IMR-90 (cell line): ENCODE results near the gene DICER1. TPM values are rescaled to one million over a fixed set of nuclear protein-coding genes. Genes with fewer than 3 reads are reported as not detected.

Experiments used
- ATAC-seq: fragments of 200-7000 bp; cut with Tn5 transposase; 2 replicates; pipeline ENCODE4 v1.9.1; 2020; ENCODE audit warnings: low read depth, mild to moderate bottlenecking, moderate library complexity
- BruUV-seq: library from RNA; stranded (reverse); fragments of 400-500 nt; replicated peaks from 2 replicates; lab custom pipeline; 2021; lab: Mats Ljungman, UMichigan
- CTCF ChIA-PET: fragments of 300-600 bp; formaldehyde crosslinking; extraction: SDS; loops from one replicate; lab custom pipeline; 2021; ENCODE audit warnings: antibody characterized with exemption; lab: Yijun Ruan, JAX
- POLR2A ChIA-PET: fragments of 300-600 bp; sonication (Branson Sonifier 250); formaldehyde crosslinking; loops from one replicate; lab custom pipeline; 2022; ENCODE audit warnings: antibody characterized with exemption; ENCODE audit not compliant: unreplicated experiment; lab: Charles Lee
- DNase-seq: peaks from one replicate; pipeline ENCODE4 v3.0.0; 2013
- H2AFZ ChIP-seq: replicated peaks from 2 replicates; pipeline ENCODE3; 2013; ENCODE audit warnings: low read length, mild to moderate bottlenecking; ENCODE audit not compliant: poor library complexity
- H2AK5ac ChIP-seq: 2 replicates; pipeline ENCODE4 v1.6.1; 2013; ENCODE audit warnings: low read depth, low read length, inconsistent platforms
- H2AK9ac ChIP-seq: replicated peaks from 2 replicates; pipeline ENCODE3; 2013; ENCODE audit warnings: mild to moderate bottlenecking, low read depth, low read length, moderate library complexity; ENCODE audit not compliant: poor library complexity
- H2BK120ac ChIP-seq: 2 replicates; pipeline ENCODE4 v1.6.1; 2013; ENCODE audit warnings: low read depth, low read length, inconsistent platforms
- H2BK15ac ChIP-seq: 3 replicates; pipeline ENCODE4 v1.6.1; 2013; ENCODE audit warnings: low read depth, low read length, inconsistent platforms
- H2BK20ac ChIP-seq: 2 replicates; pipeline ENCODE4 v1.6.1; 2013; ENCODE audit warnings: low read depth, mild to moderate bottlenecking, inconsistent platforms, low read length, moderate library complexity
- H2BK5ac ChIP-seq: 2 replicates; pipeline ENCODE4 v1.6.1; 2013; ENCODE audit warnings: mild to moderate bottlenecking, low read depth, low read length, inconsistent platforms; ENCODE audit not compliant: poor library complexity, severe bottlenecking
- H3K14ac ChIP-seq: replicated peaks from 2 replicates; pipeline ENCODE4 v1.6.1; 2013; ENCODE audit warnings: low read depth, low read length, inconsistent platforms
- H3K18ac ChIP-seq: 2 replicates; pipeline ENCODE4 v1.6.1; 2013; ENCODE audit warnings: low read depth, low read length, control low read depth
- H3K23ac ChIP-seq: 2 replicates; pipeline ENCODE4 v1.6.1; 2013; ENCODE audit warnings: low read depth, low read length, inconsistent platforms
- H3K27ac ChIP-seq: 2 replicates; pipeline ENCODE4 v1.5.1; 2013; ENCODE audit warnings: mild to moderate bottlenecking, control low read depth, low read length; ENCODE audit not compliant: insufficient read depth
- H3K27me3 ChIP-seq: 2 replicates; pipeline ENCODE4 v1.6.1; 2013; ENCODE audit warnings: low read length; ENCODE audit not compliant: control insufficient read depth, insufficient read depth
- H3K36me3 ChIP-seq: 2 replicates; pipeline ENCODE4 v1.6.1; 2013; ENCODE audit warnings: low read length, mixed read lengths; ENCODE audit not compliant: control insufficient read depth, insufficient read depth
- H3K4ac ChIP-seq: 2 replicates; pipeline ENCODE4 v1.6.1; 2013; ENCODE audit warnings: low read depth, low read length, inconsistent platforms
- H3K4me1 ChIP-seq: 2 replicates; pipeline ENCODE4 v1.6.1; 2013; ENCODE audit warnings: low read length, mixed read lengths; ENCODE audit not compliant: control insufficient read depth, insufficient read depth
- H3K4me2 ChIP-seq: 2 replicates; pipeline ENCODE4 v1.6.1; 2013; ENCODE audit warnings: low read depth, mild to moderate bottlenecking, control low read depth, low read length, moderate library complexity
- H3K4me3 ChIP-seq: 2 replicates; pipeline ENCODE4 v1.5.1; 2013; ENCODE audit warnings: low read depth, mild to moderate bottlenecking, control low read depth, low read length, moderate library complexity; ENCODE audit not compliant: insufficient read depth
- H3K56ac ChIP-seq: 2 replicates; pipeline ENCODE4 v1.6.1; 2013; ENCODE audit warnings: low read length, inconsistent platforms; ENCODE audit not compliant: insufficient read depth; ENCODE audit errors: extremely low read depth
- H3K79me1 ChIP-seq, 2 experiments: 2 replicates each; pipeline ENCODE4 v1.6.1; 2013; ENCODE audit warnings: low read length in 2 of 2, inconsistent platforms in 1 of 2, low read depth in 1 of 2
- H3K9ac ChIP-seq: 2 replicates; pipeline ENCODE4 v1.6.1; 2013; ENCODE audit warnings: low read depth, low read length, control low read depth
- H3K9me1 ChIP-seq: 2 replicates; pipeline ENCODE4 v1.6.1; 2013; ENCODE audit warnings: low read length, inconsistent platforms; ENCODE audit not compliant: insufficient read depth
- H3K9me3 ChIP-seq: 2 replicates; pipeline ENCODE4 v1.6.1; 2013; ENCODE audit warnings: low read length; ENCODE audit not compliant: control insufficient read depth, insufficient read depth
- H4K20me1 ChIP-seq: 2 replicates; pipeline ENCODE4 v1.6.1; 2013; ENCODE audit warnings: low read length, inconsistent platforms; ENCODE audit not compliant: insufficient read depth
- H4K5ac ChIP-seq: 2 replicates; pipeline ENCODE4 v1.6.1; 2013; ENCODE audit warnings: mild to moderate bottlenecking, low read depth, low read length, control low read depth
- H4K8ac ChIP-seq, 2 experiments: 2 replicates each; pipeline ENCODE4 v1.6.1; 2013; ENCODE audit warnings: low read depth in 2 of 2, low read length in 2 of 2, control low read depth in 1 of 2, inconsistent platforms in 1 of 2
- H4K91ac ChIP-seq: 2 replicates; pipeline ENCODE4 v1.6.1; 2013; ENCODE audit warnings: low read depth, low read length, inconsistent platforms; ENCODE audit not compliant: insufficient read depth
- BHLHE40 ChIP-seq: fragments of 150-350 bp; IDR thresholded peaks from 2 replicates; pipeline ENCODE4 v1.6.1; 2016; ENCODE audit warnings: mild to moderate bottlenecking, low read depth, low read length
- ELK1 ChIP-seq: fragments of 150-350 bp; IDR thresholded peaks from 2 replicates; pipeline ENCODE4 v1.6.1; 2016; ENCODE audit warnings: low read depth, mild to moderate bottlenecking, low read length, moderate library complexity, borderline replicate concordance
- FOS ChIP-seq: fragments of 150-350 bp; IDR thresholded peaks from 2 replicates; pipeline ENCODE4 v1.6.1; 2016; ENCODE audit warnings: low read depth, low read length
- MAFK ChIP-seq: IDR thresholded peaks from 2 replicates; pipeline ENCODE4 v1.6.1; 2012; ENCODE audit warnings: low read depth, low read length, improper control_type of control experiment
- MAZ ChIP-seq: IDR thresholded peaks from 2 replicates; pipeline ENCODE4 v1.6.1; 2012; ENCODE audit warnings: low read depth, mild to moderate bottlenecking, low read length, improper control_type of control experiment, moderate library complexity, borderline replicate concordance
- MXI1 ChIP-seq: IDR thresholded peaks from 2 replicates; pipeline ENCODE4 v1.6.1; 2012; ENCODE audit warnings: low read depth, mild to moderate bottlenecking, low read length, moderate library complexity, borderline replicate concordance
- POLR2A ChIP-seq: IDR thresholded peaks from 2 replicates; pipeline ENCODE4 v1.6.1; 2012; ENCODE audit warnings: mild to moderate bottlenecking, low read depth, low read length
- RAD21 ChIP-seq: IDR thresholded peaks from 2 replicates; pipeline ENCODE4 v1.6.1; 2012; ENCODE audit warnings: low read length, improper control_type of control experiment
- RFX5 ChIP-seq: IDR thresholded peaks from 2 replicates; pipeline ENCODE4 v1.8.0; 2012; ENCODE audit warnings: low read depth, mild to moderate bottlenecking, low read length, moderate library complexity
- WGBS, 2 experiments: methylation state at CpG; one replicate each; pipeline versions ENCODE4 v1.1.5 to v1.1.7; 2013; ENCODE audit warnings: missing lambda C conversion rate in 2 of 2; ENCODE audit not compliant: insufficient read length in 1 of 2; ENCODE audit errors: extremely low coverage in 2 of 2; 5-methylcytosine and 5-hydroxymethylcytosine counted together
- dilution Hi-C: fragments of 300-500 bp; cut with HindIII; formaldehyde crosslinking; loops from one replicate; pipeline ENCODE4 v1.14.3; 2018; ENCODE audit warnings: low sequenced_read_pairs; ENCODE audit not compliant: unreplicated experiment
- in situ Hi-C: fragments of 300-500 bp; cut with MboI; formaldehyde crosslinking; loops from 3 replicates; pipeline ENCODE4 v1.14.3; 2019; ENCODE audit warnings: low sequenced_read_pairs, inconsistent platforms, mixed read lengths
- intact Hi-C: fragments of 100-400 bp; cut with micrococcal nuclease; formaldehyde crosslinking; loops from 2 replicates; pipeline ENCODE4 v1.10.0; 2022
- polyA plus RNA-seq, 3 experiments: library from polyadenylated mRNA; depleted of rRNA; stranded (reverse); fragments of >200 nt; gene quantifications; 2 replicates each; pipeline ENCODE4 v1.2.3, GENCODE V29; 2012; ENCODE audit warnings: low replicate concordance in 1 of 3
- total RNA-seq: library from RNA; depleted of rRNA; stranded (reverse); fragments of >200 nt; gene quantifications from 2 replicates; pipeline ENCODE4 v1.2.3, GENCODE V29; 2012
- TF ChIP-seq, protein P1 (sequence below): fragments of 150-350 bp; IDR thresholded peaks from 2 replicates; pipeline ENCODE4 v1.6.1; 2017; ENCODE audit warnings: mild to moderate bottlenecking, antibody characterized with exemption, low read length, low read depth

Gene DICER1
- total and polyA plus RNA-seq, 2 of the 4 experiments (the other 2 are of a cell fraction) = 9.7 to 49.5 TPM

DNA sequence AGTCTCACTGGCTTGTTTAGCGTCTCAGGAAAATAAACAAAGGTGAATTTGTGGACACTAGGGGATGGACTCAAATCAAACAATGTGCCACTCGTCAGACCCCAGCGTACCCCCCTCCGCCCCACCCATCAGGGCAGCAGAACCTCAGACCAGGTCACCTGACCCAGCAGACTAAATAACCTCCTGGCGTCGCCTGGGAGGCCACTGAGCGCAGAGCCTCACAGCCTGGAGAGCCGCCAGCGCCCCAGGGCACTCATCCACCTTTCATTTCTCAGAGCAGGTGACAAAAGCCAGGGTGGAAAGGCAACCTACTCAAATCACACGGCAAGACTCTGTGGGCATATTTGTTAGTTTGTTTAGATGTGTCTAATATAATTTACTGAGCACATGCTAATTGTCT, 100.9 kb downstream of the DICER1 start:
- H2AK5ac ChIP-seq = no peak overlapping the region
- DNase-seq (no peak), ATAC-seq (no peak)
- no peaks in the 10 kb centered on the region for H3K36me3 ChIP-seq
- H3K56ac ChIP-seq = no peak overlapping the region
- H3K9ac ChIP-seq = no peak overlapping the region
- in situ Hi-C loops = no loop called here
- H3K4me2 ChIP-seq = no peak overlapping the region
- CTCF ChIA-PET = no interaction called here
- BruUV-seq = no TSS peak
- H3K27me3 ChIP-seq = peaks cover 7% of the 10 kb centered on the region; the same call in 1 of the 2 replicates
- no peak overlapping the region for H3K23ac ChIP-seq
- H3K79me1 ChIP-seq = no peaks in the 10 kb centered on the region
- H3K18ac ChIP-seq = no peak overlapping the region
- H2BK5ac ChIP-seq = no peak overlapping the region
- H4K20me1 ChIP-seq = no peaks in the 10 kb centered on the region
- H2BK15ac ChIP-seq = no peak overlapping the region
- no peaks in the 10 kb centered on the region for H3K9me3 ChIP-seq
- dilution Hi-C loops = no loop called here
- H3K9me1 ChIP-seq = no peaks in the 10 kb centered on the region
- no CpG with 5 or more reads among the region's 10 CpGs for WGBS, 2 experiments
- no peak overlapping the region for H2AK9ac ChIP-seq
- H2BK120ac ChIP-seq = no peak overlapping the region
- H3K4ac ChIP-seq = no peak overlapping the region
- H3K27ac ChIP-seq = no peak overlapping the region
- no peak overlapping the region for H4K8ac ChIP-seq
- POLR2A ChIA-PET = no interaction called here
- H2AFZ ChIP-seq = no peak overlapping the region
- peaks cover 5% of the 10 kb centered on the region; the same call in 1 of the 2 replicates for H3K4me1 ChIP-seq
- H4K5ac ChIP-seq = no peak overlapping the region
- intact Hi-C loops = no loop called here
- no peak for TF ChIP-seq FOS
- TF ChIP-seq MXI1 = no peak
- no peak for TF ChIP-seq ELK1
- no peak for TF ChIP-seq MAFK
- no peak for TF ChIP-seq POLR2A
- no peak for TF ChIP-seq RFX5
- TF ChIP-seq, protein P1, sequence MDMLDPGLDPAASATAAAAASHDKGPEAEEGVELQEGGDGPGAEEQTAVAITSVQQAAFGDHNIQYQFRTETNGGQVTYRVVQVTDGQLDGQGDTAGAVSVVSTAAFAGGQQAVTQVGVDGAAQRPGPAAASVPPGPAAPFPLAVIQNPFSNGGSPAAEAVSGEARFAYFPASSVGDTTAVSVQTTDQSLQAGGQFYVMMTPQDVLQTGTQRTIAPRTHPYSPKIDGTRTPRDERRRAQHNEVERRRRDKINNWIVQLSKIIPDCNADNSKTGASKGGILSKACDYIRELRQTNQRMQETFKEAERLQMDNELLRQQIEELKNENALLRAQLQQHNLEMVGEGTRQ = no peak
- TF ChIP-seq RAD21 = no peak
- TF ChIP-seq BHLHE40 = no peak
- no peak for TF ChIP-seq MAZ
- no peak overlapping the region for H2BK20ac ChIP-seq
- no peak overlapping the region for H4K91ac ChIP-seq
- H3K14ac ChIP-seq = no peak overlapping the region
- H3K4me3 ChIP-seq = no peak overlapping the region
